BLaER1 (cell line): ENCODE results near the gene DCPS.

Experiments
- H3K27ac ChIP-seq: shearing (Covaris generic); formaldehyde crosslinking; 2 replicates; pipeline ENCODE4 v1.8.1; 2022
- H3K27me3 ChIP-seq: shearing (Covaris generic); formaldehyde crosslinking; 2 replicates; pipeline ENCODE4 v1.8.1; 2022
- H3K36me3 ChIP-seq: shearing (Covaris generic); formaldehyde crosslinking; 2 replicates; pipeline ENCODE4 v1.8.1; 2022
- H3K4me1 ChIP-seq: shearing (Covaris generic); formaldehyde crosslinking; 2 replicates; pipeline ENCODE4 v1.8.1; 2022
- H3K4me2 ChIP-seq: shearing (Covaris generic); formaldehyde crosslinking; 2 replicates; pipeline ENCODE4 v1.8.1; 2022
- H3K4me3 ChIP-seq: shearing (Covaris generic); formaldehyde crosslinking; 2 replicates; pipeline ENCODE4 v1.8.1; 2022
- H3K9ac ChIP-seq: shearing (Covaris generic); formaldehyde crosslinking; 2 replicates; pipeline ENCODE4 v1.8.1; 2022
- H3K9me3 ChIP-seq: shearing (Covaris generic); formaldehyde crosslinking; 2 replicates; pipeline ENCODE4 v1.8.1; 2022
- H4K20me1 ChIP-seq: shearing (Covaris generic); formaldehyde crosslinking; 2 replicates; pipeline ENCODE4 v1.8.1; 2022
- Cebpa-rat ChIP-seq: shearing (Covaris generic); IDR thresholded peaks from 2 replicates; pipeline ENCODE4 v1.8.1; 2022

DCPS gene

GRCh38 chr11:126319374-126319740 lies 15.5 kb downstream of the DCPS start:
- peak overlapping the region; percentile 91 for H3K4me2 ChIP-seq
- H3K9ac ChIP-seq = peak overlapping the region; percentile 53
- no peak for TF ChIP-seq Cebpa-rat
- peak overlapping the region; percentile 79 for H3K27ac ChIP-seq
- H3K4me1 ChIP-seq = peaks cover 49% of the 10 kb centered on the region
- peaks cover 40% of the 10 kb centered on the region for H3K36me3 ChIP-seq
- H3K4me3 ChIP-seq = peak overlapping the region; percentile 35
- peaks cover 5% of the 10 kb centered on the region; the same call in 1 of the 2 replicates for H4K20me1 ChIP-seq
- H3K27me3 ChIP-seq = no peaks in the 10 kb centered on the region
- H3K9me3 ChIP-seq = peaks cover 9% of the 10 kb centered on the region

GRCh38 chr11:126322996-126323395 lies 19.1 kb downstream of the DCPS start:
- no peak overlapping the region for H3K9ac ChIP-seq
- H3K27ac ChIP-seq = no peak overlapping the region
- H3K4me3 ChIP-seq = no peak overlapping the region

DNA sequence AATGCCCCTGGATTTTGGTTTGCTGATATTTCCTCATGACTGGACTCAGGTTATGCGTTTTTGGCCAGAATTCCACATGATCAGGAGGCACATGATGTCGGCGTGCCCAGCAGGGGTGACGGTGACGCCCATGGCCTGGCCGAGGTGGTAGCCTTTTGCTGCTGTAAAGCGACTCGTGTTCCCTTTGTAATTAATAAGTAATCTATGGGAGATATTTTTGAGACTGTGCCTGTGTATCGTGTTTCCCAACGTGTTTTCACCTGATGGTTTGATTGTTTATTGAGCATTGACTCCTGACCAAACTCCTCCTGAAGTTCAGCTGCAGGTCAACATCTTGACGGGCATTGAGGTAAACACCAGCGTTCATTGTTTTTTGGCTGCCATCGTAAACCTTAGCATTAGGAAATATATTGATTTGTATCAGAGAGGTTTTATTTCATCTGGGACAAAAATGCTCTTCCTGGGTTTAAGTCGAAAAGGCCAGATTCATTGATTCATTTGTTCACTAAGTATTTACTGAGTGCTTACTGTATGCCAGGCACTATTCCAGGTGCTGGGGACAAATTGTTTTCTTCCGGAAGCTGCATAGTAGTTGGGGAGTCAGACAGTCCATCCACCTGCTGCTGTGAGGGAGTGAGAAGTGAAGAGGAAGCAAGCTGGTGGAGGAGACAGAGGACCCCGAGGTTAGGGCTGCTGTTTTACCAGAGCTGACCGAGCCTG lies 23.6 kb downstream of the DCPS start:
- TF ChIP-seq Cebpa-rat = no peak
- Histone ChIP-seq H3K4me2 (no peak overlapping the region), H3K4me3 (no peak overlapping the region), H3K9me3 (no peaks in the 10 kb centered on the region), H3K36me3 (peaks cover 50% of the 10 kb centered on the region), H3K9ac (no peak overlapping the region), H4K20me1 (no peaks in the 10 kb centered on the region), H3K27me3 (no peaks in the 10 kb centered on the region), H3K4me1 (peaks cover 16% of the 10 kb centered on the region), H3K27ac (peak overlapping the region; percentile 51)

More at GRCh38 chr11:126322996-126323395, 19.1 kb downstream of the DCPS start:
- Histone ChIP-seq H3K4me2 (no peak overlapping the region), H4K20me1 (peaks cover 5% of the 10 kb centered on the region; the same call in 1 of the 2 replicates), H3K27me3 (no peaks in the 10 kb centered on the region), H3K4me1 (peaks cover 40% of the 10 kb centered on the region), H3K36me3 (peaks cover 32% of the 10 kb centered on the region), H3K9me3 (no peaks in the 10 kb centered on the region)
- no peak for TF ChIP-seq Cebpa-rat

- H3K9ac ChIP-seq = no peak overlapping the region
These were observed 24.1 kb downstream of the DCPS start for GRCh38 chr11:126328001-126328390.

DNA sequence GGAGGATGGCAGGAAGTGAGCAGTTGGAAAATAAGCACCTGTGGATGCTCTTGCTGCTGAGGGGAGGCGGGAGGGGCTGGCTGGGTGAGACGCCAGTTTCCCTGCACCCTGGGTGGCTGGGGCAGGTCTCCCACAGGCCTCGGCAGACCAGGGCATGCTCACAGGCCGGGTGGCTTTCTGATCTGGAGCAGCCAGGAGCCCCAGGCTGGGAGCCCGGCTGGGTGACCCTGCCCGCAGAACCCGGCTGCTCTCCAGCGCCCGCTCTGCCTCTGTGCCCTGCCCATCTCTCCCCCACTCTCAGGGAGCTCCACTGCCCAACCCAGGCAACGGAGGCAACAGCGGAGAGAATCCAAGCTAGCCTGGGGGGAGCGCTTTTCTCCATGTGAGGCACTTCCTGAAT lies 24.6 kb downstream of the DCPS start:
- Histone ChIP-seq H3K9me3 (no peaks in the 10 kb centered on the region), H3K4me3 (no peak overlapping the region), H3K4me2 (no peak overlapping the region), H3K27ac (peak overlapping the region; percentile 51), H4K20me1 (no peaks in the 10 kb centered on the region), H3K9ac (no peak overlapping the region), H3K27me3 (no peaks in the 10 kb centered on the region), H3K36me3 (peaks cover 53% of the 10 kb centered on the region), H3K4me1 (peaks cover 16% of the 10 kb centered on the region)
- no peak for TF ChIP-seq Cebpa-rat

More at GRCh38 chr11:126328001-126328390, 24.1 kb downstream of the DCPS start:
- Histone ChIP-seq H4K20me1 (no peaks in the 10 kb centered on the region), H3K4me2 (no peak overlapping the region), H3K4me3 (no peak overlapping the region), H3K27ac (peak overlapping the region; percentile 51), H3K9me3 (no peaks in the 10 kb centered on the region), H3K4me1 (peaks cover 16% of the 10 kb centered on the region), H3K27me3 (no peaks in the 10 kb centered on the region), H3K36me3 (peaks cover 52% of the 10 kb centered on the region)
- TF ChIP-seq Cebpa-rat = no peak

GRCh38 chr11:126328938-126329643 lies 25.2 kb downstream of the DCPS start:
- no peaks in the 10 kb centered on the region for H4K20me1 ChIP-seq
- no peaks in the 10 kb centered on the region for H3K9me3 ChIP-seq
- H3K27me3 ChIP-seq = no peaks in the 10 kb centered on the region
- H3K36me3 ChIP-seq = peaks cover 54% of the 10 kb centered on the region
- no peak overlapping the region for H3K27ac ChIP-seq
- H3K4me3 ChIP-seq = no peak overlapping the region
- no peak overlapping the region for H3K4me2 ChIP-seq
- H3K9ac ChIP-seq = no peak overlapping the region
- no peak for TF ChIP-seq Cebpa-rat
- peaks cover 16% of the 10 kb centered on the region for H3K4me1 ChIP-seq

GRCh38 chr11:126329644-126330211 lies 25.9 kb downstream of the DCPS start:
- Histone ChIP-seq H3K9me3 (no peaks in the 10 kb centered on the region), H3K4me2 (no peak overlapping the region), H3K27ac (no peak overlapping the region), H3K9ac (no peak overlapping the region), H3K4me3 (no peak overlapping the region), H3K4me1 (peaks cover 20% of the 10 kb centered on the region), H3K27me3 (no peaks in the 10 kb centered on the region), H4K20me1 (no peaks in the 10 kb centered on the region), H3K36me3 (peaks cover 49% of the 10 kb centered on the region)
- no peak for TF ChIP-seq Cebpa-rat

- Histone ChIP-seq H3K9ac (no peak overlapping the region), H3K4me3 (no peak overlapping the region), H4K20me1 (no peaks in the 10 kb centered on the region), H3K36me3 (peaks cover 55% of the 10 kb centered on the region), H3K27me3 (no peaks in the 10 kb centered on the region), H3K9me3 (no peaks in the 10 kb centered on the region), H3K4me1 (peaks cover 32% of the 10 kb centered on the region), H3K27ac (no peak overlapping the region), H3K4me2 (no peak overlapping the region)
- TF ChIP-seq Cebpa-rat = no peak
These were observed 27.4 kb downstream of the DCPS start for GRCh38 chr11:126331286-126331685.

GRCh38 chr11:126332221-126332711 lies 28.4 kb downstream of the DCPS start:
- peaks cover 37% of the 10 kb centered on the region for H3K4me1 ChIP-seq
- H3K9ac ChIP-seq = no peak overlapping the region
- H3K27ac ChIP-seq = no peak overlapping the region
- H3K4me2 ChIP-seq = no peak overlapping the region
- H3K9me3 ChIP-seq = no peaks in the 10 kb centered on the region
- H4K20me1 ChIP-seq = no peaks in the 10 kb centered on the region
- H3K36me3 ChIP-seq = peaks cover 56% of the 10 kb centered on the region
- no peaks in the 10 kb centered on the region for H3K27me3 ChIP-seq
- TF ChIP-seq Cebpa-rat = no peak
- no peak overlapping the region for H3K4me3 ChIP-seq

DNA sequence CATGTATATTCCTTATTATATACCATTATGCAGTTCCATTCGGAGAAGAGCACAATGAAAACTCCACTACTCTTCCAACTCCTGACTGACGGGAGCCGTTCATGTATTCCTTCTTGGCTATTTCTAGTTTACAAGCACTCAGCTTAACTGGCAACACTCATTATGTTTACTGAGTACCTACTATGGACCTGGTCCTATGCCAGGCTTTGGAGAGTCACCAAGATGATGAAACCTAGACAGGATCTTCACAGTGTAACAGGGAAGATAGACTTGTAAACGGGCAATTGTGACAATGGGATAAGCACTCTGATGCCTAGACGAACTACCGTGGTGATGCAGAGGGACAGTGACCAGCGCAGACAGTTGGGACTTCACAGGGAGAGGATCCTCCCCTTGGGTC lies 29.3 kb downstream of the DCPS start:
- Histone ChIP-seq H4K20me1 (no peaks in the 10 kb centered on the region), H3K27ac (no peak overlapping the region), H3K27me3 (no peaks in the 10 kb centered on the region), H3K4me2 (no peak overlapping the region), H3K36me3 (peaks cover 60% of the 10 kb centered on the region), H3K4me1 (peaks cover 42% of the 10 kb centered on the region), H3K4me3 (no peak overlapping the region), H3K9me3 (no peaks in the 10 kb centered on the region), H3K9ac (no peak overlapping the region)
- TF ChIP-seq Cebpa-rat = no peak
